Activated effector memory CD4-positive, alpha-beta T cell treated with anti-CD3 and anti-CD28 coated beads, Interleukin-2, amount 50 U/mL, for 16 hours (primary cell): Measurements from ENCODE around the gene SNRPA1.

ENCODE experiments used
- DNase-seq: peaks from one replicate; pipeline ENCODE4 v3.0.0-alpha.2; 2020

The SNRPA1 gene

DNA sequence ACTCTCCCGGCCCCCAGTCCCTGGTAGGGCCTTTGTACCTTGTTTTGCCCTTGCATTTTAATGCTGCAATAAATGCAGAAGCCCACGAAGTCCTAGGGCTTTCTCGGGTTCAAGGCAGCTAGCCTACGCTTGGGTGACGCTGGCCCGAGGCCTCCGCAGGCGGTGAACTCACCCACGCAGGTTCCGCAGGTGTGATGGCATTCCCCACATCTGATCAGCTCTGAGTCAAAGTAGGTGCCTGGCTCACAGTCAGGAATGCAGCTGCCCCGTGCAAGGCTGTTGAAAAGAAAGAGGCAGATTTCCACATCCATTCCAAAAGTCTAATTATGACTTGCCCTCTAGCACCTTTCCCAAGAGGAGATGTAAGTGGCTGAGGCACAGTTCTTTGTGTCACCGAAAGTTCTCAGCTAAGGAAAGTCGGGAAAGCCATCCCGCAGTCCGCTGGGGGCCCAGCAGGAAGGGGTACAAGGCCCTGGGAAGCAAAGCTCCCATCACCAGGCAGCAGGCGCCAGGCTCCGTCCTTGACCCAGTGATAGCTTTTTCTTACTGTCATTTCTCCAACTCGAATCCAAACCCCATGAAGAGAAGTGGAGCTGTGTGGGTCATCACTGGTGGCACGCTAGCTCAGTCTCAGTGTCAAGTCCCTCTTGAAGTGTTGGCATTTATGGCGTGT is 23.2 kb upstream of the SNRPA1 start:
- peak; percentile 59 for DNase-seq

DNA sequence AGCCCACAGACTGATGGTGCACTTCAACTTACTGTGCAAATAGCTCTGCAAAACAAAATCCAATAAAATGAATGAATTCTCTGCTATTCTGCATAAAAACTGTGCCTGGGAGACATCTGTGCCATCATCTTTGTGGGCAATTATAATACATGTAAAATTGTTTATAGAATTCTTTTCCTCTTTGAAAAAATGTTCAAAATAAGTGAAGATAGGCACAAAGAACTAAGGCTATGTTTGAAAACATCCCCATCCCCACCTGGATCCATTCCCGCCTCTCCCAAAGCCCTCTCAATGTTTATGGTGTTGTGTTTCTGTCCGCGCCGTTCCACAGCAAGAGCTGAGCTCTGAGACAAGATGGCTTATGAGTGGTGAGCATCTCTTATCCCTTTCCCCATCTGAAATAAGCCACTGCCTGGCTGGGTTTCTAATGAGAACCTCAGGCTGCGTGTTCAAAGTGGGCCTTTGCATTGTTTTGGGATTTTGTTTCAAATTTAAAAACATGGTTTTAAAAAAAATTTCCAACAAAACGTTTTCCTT is 22.4 kb upstream of the SNRPA1 start:
- DNase-seq = peak; percentile 22

DNA sequence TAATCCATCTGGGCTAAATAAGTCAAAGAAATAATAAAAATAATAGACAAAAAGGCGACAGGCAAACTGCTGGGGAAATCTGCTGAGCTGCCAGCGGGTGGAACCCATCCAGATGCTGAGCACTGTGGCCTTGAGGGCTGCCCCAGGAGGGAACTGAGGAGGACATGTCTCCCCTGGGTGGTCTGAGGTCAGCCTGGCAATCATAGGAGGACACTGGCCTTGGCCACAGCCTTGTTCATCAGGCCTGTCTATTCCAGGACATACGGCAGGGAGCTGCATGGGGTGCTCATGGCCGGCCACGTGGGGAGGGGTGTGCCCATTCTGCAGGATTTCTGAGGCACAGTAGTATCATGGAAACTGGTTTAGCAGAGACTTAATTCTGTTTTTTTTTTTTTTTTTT is 21.5 kb upstream of the SNRPA1 start:
- DNase-seq = peak; percentile 39

DNA sequence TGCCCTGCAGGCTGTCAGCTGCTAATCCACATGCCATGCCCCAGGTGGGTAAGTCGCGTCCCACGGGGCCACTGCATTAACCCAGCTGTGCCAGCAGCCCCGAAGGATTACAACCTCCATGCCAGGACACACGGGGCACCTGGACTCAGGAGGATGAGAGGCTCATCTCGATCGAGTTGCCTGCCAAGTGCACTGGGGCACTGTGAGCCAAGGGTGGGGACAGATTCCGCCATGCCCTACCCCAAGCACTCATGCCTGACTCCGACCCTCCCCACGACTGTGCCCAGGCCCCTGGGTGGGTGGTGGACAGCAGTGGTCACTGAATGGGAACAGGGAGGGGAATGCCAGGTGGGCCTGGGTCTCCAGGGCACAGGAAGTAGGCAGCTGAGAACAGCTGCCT is 20.7 kb upstream of the SNRPA1 start:
- DNase-seq = peak; percentile 54

DNA sequence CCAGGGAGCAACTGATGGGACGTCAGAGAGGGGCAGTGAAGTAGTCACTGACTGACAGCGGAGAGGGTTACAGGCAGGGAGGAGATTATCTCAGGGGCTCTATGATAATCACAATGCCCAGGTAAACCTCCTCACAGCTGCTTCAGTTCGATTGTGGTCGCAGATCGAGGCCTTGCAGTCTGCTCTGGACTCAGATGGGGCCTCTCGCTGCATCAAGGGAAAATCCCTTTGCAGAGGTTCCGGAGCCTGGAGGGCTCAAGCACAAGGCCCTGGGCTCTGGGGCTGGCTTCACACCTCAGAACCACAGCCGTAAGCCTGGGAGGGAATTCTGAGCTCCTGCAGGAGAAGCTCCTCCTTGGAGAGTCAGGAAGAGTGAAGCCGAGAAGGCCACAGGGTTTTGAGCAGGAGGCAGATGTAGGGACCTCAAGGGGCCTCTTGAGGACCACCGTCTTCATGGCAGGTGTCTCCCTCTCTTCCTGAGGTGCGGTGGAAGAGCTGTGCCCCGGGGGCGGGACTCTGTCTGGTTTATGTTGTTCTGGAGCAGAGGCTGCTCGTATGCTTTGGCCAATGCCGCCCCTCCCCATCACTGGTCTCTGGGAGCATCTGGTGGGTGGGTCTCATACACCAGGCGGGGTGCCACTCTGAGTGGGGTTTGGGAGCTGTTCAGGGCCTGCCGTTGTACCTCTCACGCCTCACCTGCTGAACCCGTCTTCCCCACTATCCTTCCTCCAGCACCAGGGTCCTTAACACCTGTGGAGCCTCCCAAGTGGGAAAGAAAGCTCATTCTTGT is 19.5 kb upstream of the SNRPA1 start:
- peak; percentile 44 for DNase-seq

DNA sequence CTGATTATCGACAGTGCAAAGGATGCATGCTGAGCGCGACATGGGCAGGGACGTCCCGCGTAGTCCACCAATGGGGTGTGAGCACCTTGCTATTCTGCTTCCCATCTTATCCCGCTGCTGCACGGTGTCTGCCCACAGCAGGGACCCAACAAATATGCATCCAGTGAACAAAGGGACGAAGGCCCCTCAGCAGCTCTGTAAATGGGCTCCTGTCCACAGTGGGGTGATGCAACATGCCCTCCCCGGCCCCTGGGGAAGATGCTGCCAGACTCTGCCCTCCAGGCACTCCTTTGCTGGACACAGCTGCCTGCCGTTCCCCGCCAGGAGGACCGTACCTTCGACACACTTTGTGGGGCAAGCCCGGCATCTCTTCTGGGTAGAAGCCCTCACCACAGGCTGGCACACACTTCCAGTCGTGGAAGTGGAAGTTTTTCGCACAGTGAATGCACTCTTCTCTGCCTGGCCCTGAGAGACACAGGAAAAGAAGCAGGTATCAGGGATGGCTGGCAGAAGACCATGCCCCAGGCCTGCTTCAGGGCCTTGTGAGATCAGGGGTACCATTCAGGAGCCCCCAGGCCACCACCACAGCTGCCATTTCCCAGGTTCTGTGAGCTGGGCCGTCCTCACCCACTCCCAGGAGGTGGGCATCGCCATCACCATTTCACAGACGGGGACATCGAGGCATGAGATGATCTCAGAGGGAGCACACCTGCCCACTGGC is 18.2 kb upstream of the SNRPA1 start:
- peak; percentile 58 for DNase-seq

DNA sequence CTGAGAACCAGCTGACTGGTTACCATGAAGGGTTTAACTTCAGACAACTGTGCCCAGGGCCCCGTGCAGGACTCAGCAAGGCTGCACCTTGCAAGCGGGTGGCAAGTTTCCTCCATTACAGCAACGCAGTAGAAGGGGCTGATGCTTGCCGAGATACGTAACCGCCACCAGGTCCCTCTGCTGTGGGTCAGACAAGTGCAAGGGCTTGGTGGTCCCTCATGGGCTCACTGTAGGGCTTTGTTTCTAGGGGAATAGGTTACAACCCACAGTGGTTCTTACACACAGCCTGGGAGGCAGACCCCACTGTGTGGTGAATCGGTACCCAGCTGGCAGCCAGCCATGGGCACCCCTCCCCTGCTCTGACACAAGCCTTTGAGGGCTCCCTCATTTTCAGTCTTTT is 15.5 kb upstream of the SNRPA1 start:
- peak; percentile 53 for DNase-seq

DNA sequence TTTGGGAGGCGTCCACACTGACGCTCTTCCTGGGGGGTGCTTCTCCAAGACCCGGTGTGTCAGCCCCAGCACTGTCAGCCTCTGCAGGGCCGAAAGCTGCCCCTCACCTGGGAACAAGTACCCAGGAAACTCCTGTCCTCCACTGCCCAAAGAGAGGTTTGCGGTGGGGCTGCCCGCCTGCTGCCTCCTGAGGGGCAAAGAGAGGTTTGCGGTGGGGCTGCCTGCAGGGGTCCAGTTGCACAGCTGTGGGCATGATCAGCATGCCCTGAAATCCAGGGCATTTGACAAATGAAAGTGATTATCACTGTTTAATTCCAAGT is 15.1 kb upstream of the SNRPA1 start:
- DNase-seq = peak; percentile 50

DNA sequence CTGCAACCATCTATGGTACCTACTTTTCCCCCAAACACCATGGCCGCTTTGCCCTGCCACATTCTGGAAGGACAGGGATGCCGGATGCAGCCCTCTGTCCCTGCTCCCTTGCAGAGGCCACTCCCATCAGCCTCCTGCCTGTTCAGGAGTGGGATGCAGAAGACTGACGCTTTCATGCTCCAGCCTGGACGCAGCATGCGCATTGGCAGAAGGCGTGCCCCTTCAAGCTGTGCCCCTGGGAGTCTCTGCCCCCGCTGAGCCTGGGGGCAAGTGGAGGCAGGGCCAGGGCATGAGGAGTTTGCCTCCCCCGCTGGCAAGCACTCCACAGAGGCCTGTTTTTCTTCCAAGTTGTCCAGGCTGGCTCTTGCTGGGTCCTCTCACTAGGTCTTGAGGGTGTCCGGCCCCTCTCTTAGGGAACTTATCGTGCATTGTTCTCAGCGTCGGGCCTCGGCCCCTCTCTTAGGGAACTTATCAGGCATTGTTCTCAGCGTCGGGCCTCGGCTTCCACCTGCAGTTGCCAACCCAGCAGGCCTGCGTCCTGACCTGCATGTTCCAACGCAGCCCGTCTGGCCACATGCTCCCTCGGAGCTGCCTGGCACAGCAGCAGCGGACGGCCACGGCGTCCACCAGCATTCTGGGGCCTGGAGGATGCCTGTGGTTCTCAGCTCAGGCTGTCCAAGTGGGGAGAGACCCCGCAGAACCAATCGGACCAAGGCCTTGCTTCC is 14.6 kb upstream of the SNRPA1 start:
- peak; percentile 53 for DNase-seq

DNA sequence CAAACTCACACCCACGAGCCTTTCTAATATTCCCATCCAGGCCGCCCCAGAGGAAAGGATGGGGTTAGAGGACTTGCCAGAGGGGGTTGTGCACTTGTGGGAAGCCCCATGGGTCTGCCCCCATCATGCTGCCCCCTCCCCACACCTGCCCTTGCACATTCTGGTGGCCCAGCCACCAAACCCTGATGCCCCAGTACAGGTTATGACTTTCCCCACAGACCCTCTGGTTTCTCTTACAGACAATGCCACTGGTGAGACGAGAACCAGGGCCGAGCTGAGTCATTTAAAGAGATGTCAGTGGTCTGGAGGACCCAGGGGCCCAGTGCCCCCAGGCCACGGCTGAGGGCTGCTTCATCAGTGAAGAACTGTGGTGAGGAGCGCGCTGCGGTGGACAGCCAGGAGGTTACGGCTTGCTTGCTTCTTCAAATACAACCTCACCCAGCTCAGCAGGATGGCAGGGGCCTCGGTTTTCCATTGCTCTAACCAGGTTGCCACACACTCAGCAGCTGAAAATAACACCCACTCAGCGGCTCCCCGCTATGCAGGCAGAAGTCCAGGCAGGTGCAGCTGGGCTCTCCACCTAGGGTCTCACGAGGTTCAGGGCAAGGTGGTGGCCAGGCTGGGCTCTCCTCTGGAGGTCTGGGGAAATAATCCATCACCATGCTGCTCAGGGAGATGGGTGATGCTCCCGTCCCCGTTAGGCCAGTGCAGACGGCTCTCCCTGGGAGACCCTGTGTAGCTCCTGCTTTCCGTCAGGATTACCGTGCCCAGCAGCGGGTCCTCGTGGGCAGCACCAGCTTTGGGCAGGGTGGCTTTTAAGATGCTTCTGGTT is 13.8 kb upstream of the SNRPA1 start:
- DNase-seq = peak; percentile 19

DNA sequence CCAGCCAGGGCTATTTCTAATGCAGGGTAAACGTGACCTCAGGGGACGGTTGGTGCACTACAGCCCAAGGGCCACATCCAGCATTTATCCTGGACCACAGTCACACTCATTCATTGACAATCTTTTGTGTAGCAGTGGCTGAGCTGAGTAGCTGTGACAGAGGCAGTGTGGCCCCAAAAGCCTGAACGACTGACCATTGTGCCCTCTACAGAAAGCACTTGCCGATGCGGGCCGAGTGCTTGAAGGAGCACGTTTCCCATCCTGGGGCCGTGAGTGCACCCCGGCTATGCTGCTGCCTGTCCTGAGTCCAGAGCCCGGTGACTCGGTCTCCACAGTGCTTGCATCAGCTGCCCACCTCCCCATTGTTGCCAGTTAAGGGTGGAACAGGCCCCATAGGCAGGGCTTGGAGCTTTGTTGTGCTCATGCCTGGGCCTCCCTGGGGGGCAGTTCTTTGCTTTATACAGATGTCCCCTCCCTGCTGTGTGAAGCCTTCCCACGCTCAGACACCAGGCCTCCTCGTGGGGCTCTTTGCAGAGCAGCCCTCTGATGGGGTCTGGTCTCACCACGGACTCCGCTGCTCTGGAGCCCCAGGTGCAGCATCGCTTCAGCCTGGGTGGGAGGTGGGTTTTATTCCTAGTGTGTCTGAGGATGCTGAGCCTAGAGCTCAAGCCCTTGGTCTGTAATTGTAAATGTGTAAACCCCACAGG is 13.0 kb upstream of the SNRPA1 start:
- peak; percentile 58 for DNase-seq

DNA sequence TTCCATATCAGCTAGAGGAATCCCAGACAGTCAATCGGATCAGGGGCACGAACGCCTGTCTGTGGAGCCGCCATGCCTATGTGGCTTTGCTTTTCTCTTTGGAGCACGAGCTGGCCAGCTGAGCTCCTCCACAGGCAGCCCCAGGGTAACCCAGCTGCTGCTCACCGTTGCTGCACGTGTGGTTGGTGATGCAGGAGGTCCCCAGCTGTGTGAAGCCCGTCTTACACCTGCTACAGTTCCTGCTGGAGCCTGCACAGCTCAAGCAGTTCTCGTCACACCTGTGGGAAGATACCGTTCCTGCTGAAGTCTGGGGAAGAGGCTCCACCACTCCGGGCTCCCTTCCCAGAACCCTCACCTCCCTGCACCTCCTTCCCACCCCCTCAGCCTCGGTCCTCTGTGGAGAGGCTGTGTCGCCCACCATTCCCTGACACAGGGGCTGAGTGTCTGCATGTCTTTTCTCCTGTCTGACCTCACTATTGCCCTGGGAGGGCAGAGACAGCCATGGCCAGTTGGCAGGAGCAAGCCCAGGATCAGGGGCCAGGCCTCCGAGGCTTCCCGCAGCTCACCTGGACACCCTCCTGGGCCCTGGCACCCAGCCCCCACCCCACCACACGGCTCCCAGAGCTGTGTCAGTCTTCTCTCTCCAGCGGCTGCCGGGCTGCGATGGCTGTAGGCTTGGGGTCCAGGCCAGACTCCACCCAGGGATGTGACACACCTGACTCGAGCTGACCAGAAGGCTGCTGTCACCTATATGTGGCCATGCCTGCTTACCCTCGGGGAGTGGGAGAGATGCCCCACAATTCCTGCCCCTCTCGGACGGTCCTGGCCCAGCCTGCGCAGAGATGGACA is 12.2 kb upstream of the SNRPA1 start:
- peak; percentile 56 for DNase-seq

DNA sequence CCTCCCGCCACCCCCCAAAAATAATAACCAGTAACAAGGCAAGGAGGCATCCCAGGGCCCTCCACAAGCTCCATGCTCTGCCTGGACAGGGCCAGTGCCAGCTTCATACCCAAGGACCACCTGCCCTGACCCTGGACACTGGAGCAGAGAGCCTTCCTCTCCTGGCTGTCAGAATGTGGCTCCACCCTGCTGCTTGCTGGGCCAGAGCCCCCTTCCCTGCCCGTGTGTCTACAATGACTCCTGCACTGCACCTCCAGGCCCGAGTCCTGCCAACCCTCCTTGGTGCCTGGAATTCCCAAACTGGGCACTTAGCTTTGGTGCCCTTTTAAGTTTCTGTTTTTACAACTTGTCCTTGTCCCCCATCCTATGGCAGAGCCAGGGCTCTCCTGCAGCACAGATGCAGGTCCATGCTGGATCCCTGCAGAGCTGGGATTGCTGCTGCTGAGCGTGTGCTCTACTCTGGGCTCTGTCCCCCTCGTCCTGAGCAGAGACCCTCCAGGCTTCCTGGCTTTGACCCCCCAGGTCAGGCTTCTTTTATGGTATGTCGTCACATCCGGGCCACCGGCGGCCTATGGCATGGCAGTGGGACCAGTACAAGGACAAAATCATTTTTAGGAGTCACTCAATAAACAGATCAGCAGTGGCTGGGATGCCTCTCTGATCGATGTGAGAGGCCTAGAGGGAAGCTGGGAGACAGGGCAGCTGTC is 11.4 kb upstream of the SNRPA1 start:
- DNase-seq = peak; percentile 57

DNA sequence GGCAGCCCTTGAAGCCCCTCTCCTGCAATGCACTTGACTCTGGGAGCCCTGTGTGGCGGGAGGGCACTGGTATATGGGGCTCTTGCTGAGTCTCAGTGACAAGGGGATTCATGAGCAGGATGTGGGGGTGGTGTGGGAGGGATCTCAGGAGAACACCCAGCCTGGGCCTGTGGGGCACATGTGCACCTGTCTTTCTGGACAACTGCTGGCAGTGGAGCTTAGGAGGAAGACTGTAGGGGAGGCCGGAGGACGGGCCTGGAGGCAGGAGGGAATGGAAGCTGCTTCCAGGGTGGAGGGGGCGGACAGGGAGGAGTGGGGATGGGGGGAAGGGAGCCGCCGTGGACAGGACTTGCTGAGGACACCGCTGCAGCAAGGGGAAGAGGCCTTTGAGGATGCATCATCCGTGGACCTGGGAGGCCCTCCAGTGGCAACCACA is 10.8 kb upstream of the SNRPA1 start:
- peak; percentile 56 for DNase-seq

DNA sequence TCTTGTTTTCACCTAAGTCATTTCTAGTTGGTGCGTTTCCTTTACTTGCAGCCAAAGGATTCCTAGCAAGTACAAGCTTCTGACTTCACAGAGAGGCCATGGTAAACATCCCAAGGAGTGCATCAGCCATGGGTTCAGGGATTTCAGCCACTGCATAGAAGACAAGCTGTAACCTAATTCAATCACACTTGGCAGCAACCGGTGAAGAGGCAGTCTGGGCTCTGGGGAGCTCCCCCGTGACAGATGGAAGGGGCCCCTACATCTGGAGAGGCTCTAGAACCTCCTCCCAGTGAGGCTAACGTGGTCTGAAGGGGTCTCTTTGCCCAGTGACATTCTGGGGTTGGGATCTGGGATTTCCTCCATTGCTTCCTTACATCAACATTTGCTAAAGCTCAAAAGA is 8.4 kb upstream of the SNRPA1 start:
- DNase-seq = no peak

DNA sequence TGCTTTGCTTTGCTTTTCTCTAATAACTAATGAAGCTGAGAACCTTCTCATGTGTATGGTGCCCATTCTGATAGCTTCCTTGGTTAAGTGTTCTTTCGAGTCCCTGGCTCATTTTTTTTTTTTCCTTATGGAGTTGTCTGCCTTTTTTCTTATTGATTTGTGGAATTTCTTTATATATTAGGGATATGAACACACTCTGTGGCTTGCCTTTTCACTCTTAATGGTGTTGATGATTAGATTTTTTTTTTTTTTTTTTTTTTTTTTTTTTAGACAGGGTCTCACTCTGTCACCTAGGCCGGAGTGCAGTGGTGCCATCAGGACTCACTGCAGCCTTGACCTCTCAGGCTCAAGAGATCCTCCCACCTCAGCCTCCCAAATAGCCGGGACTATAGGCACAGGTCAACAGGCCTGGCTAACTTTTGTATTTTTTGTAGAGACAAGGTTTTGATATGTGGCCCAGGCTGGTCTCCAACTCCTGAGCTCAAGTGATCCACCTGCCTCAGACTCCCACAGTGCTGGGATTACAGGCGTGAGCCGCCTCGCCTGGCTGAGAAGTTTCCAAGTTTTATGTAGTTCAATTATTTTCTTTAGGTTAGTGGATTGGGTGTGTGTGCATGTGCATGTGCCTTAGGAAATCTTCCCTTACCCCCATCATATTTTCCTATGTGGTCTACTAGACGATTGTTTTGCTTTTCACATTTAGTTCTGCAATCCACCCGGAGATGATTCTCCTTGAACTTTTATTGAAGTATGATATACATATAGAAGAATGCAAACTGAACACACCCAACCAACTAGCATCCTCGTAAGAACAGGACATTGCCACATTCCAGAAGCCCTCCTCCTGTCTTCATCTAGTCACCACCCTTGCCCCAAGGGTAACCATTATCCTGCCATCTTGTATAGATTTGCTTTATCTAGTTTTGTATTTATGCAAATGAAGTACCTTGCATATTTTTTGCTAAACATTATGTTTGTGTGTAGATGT is 1.7 kb upstream of the SNRPA1 start:
- no peak for DNase-seq

DNA sequence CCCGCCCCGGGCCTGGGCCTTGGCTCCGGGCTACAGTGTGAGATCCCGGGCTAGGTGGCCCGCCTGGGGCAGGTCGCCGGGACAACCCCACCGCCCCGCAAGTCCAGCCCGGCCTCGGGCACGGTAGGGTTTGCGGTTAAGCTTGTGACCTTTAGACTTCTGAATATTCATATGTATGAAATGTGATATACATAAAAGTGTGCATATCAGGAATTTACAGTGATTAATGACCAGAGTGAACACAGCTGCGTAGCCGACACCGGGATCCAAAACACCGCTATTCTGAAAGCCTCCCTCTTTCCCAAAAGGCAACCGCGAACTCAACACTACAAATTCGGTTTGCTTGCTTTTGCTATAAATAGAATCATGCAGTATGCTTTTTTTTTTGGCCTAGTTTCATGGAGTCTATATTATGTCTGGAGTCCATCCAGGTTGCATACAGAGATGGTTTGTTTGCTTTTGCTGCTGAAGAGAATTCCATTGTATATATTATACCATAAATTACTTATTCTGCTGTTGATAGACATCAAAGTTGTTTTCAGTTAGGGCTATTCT is 636 bp upstream of the SNRPA1 start:
- DNase-seq = no peak

DNA sequence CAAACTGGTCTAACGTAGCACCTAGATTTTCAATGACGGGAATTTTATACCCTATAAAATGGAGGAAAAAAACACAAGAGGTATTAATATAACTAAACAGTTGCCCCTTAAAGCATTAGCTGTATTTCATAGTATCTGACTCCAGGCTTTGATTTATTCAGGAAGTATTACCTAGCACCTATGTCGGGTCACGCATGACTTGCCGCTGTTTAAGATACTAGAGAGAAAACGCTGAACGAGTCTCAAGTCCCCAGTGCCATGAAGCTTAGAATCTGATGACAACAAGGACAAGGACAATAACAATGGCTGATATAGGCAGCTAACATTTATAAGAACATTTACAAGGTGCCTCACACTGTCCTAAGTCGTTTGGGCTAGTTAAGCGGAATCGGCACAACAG is 1.9 kb downstream of the SNRPA1 start:
- DNase-seq = no peak
